AG08395 (cell line): Measurements from ENCODE around the gene UGDH.

ENCODE experiments used
- DNase-seq: peaks from one replicate; pipeline ENCODE4 v3.0.0; 2012; ENCODE audit warnings: mixed read lengths, low spot score

The UGDH gene

GRCh38 chr4:39452860-39453587 is 74.2 kb downstream of the UGDH start:
- DNase-seq: no peak

GRCh38 chr4:39452153-39452859 is 74.9 kb downstream of the UGDH start:
- DNase-seq: no peak

DNA sequence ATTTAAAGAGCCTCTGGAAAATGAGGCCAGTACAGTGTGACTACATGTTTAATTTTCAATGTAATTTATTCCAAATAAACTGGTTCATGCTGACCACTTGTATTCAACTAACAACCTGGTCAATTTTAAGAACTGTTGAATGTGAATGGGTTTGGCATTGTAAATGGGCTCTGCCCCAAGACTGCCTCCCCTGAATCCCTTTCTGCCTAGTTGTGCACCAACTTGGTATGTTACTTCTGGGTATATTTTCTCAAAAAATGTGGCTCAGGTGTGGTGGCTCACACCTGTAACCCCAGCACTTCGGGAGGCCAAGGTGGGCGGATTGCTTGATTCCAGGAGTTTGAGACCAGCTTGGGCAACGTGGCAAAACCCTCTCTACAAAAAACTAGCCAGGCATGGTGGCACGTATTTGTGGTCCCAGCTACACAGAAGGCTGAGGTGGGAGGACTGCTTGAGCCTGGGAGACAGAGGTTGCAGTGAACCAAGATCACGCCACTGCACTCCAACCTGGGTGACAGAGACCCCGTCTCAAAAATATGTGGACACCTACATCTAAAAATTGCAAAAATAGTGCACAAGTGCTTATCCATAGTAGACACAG is 75.7 kb downstream of the UGDH start:
- DNase-seq: no peak

DNA sequence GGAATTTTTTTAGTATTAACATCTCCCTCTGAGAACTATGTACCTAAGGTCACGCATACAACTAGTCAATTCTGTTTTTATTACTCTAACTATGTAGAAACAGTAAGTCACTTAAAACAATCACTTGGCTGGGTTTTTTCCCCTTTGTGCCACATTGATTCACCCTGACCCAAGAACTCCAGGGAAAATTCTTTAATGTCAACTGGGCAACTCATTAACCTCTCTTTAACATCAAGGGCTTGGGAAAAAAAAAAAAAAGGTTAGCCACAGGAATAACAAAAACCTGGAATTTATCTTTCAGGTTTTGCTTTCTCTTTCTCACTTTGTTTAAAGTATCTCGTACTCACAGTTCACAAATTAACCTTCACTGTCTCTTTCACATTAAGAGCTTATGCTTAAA is 76.6 kb downstream of the UGDH start:
- DNase-seq: no peak
